WTC11 (cell line): ENCODE data around the gene SESN2.

Experiments used
- ATF2 ChIP-seq: sonication (generic); formaldehyde crosslinking; IDR thresholded peaks from 2 replicates; pipeline ENCODE4 v1.8.1; 2022; ENCODE audit warnings: low read depth, missing genetic modification reagents, borderline replicate concordance
- ATF3 ChIP-seq: sonication (generic); formaldehyde crosslinking; conservative IDR thresholded peaks from 2 replicates; pipeline ENCODE4 v1.8.1; 2022; ENCODE audit warnings: mild to moderate bottlenecking, missing genetic modification reagents
- ATF6 ChIP-seq: sonication (generic); formaldehyde crosslinking; IDR thresholded peaks from 2 replicates; pipeline ENCODE4 v1.8.1; 2023; ENCODE audit warnings: mild to moderate bottlenecking, missing genetic modification reagents
- CREB1 ChIP-seq: sonication (generic); formaldehyde crosslinking; IDR thresholded peaks from 2 replicates; pipeline ENCODE4 v1.8.0; 2023; ENCODE audit warnings: mild to moderate bottlenecking, missing genetic modification reagents
- FOXJ3 ChIP-seq: sonication (generic); formaldehyde crosslinking; IDR thresholded peaks from 2 replicates; pipeline ENCODE4 v1.9.0; 2021; ENCODE audit warnings: missing genetic modification reagents, mild to moderate bottlenecking, borderline replicate concordance
- JUN ChIP-seq: sonication (generic); formaldehyde crosslinking; IDR thresholded peaks from 2 replicates; pipeline ENCODE4 v1.8.0; 2023; ENCODE audit warnings: mild to moderate bottlenecking, missing genetic modification reagents
- MAX ChIP-seq: sonication (generic); formaldehyde crosslinking; IDR thresholded peaks from 2 replicates; pipeline ENCODE4 v1.8.0; 2022; ENCODE audit warnings: mild to moderate bottlenecking, missing genetic modification reagents
- NR2C2 ChIP-seq: sonication (generic); formaldehyde crosslinking; IDR thresholded peaks from 2 replicates; pipeline ENCODE4 v1.8.0; 2022; ENCODE audit warnings: mild to moderate bottlenecking, missing genetic modification reagents
- SP1 ChIP-seq: sonication (generic); formaldehyde crosslinking; conservative IDR thresholded peaks from 2 replicates; pipeline ENCODE4 v1.8.1; 2022; ENCODE audit warnings: missing genetic modification reagents
- USF2 ChIP-seq: sonication (generic); formaldehyde crosslinking; IDR thresholded peaks from 2 replicates; pipeline ENCODE4 v1.8.1; 2023; ENCODE audit warnings: mild to moderate bottlenecking, missing genetic modification reagents, moderate library complexity
- ZNF263 ChIP-seq: sonication (generic); formaldehyde crosslinking; IDR thresholded peaks from 2 replicates; pipeline ENCODE4 v1.8.1; 2022; ENCODE audit warnings: low read depth, mild to moderate bottlenecking, moderate library complexity, missing genetic modification reagents
- ZNF416 ChIP-seq: fragments of 250-450 bp; sonication (Bioruptor Pico); IDR thresholded peaks from 2 replicates; pipeline ENCODE4 v1.9.0; 2021; ENCODE audit warnings: mild to moderate bottlenecking, inconsistent platforms
- TF ChIP-seq, protein P1 (sequence below): fragments of 200-600 bp; IDR thresholded peaks from 2 replicates; pipeline ENCODE4 v1.8.0; 2022; ENCODE audit warnings: antibody characterized with exemption
- TF ChIP-seq, protein P2 (sequence below): sonication (generic); formaldehyde crosslinking; IDR thresholded peaks from 2 replicates; pipeline ENCODE4 v1.8.1; 2022; ENCODE audit warnings: mild to moderate bottlenecking, missing genetic modification reagents, moderate library complexity, borderline replicate concordance

GRCh38 chr1:28239004-28239403 lies 20.3 kb upstream of the SESN2 start:
- TF ChIP-seq CREB1 (no peak), ZNF416 (no peak), JUN (no peak), ATF3 (CRISPR knock-in tag) (no peak), ZNF263 (CRISPR knock-in tag) (no peak), NR2C2 (CRISPR knock-in tag) (no peak), SP1 (CRISPR knock-in tag) (no peak), ATF6 (CRISPR knock-in tag) (no peak), USF2 (CRISPR knock-in tag) (no peak), ATF2 (CRISPR knock-in tag) (no peak), MAX (CRISPR knock-in tag) (no peak), FOXJ3 (no peak)
- TF ChIP-seq, protein P1, sequence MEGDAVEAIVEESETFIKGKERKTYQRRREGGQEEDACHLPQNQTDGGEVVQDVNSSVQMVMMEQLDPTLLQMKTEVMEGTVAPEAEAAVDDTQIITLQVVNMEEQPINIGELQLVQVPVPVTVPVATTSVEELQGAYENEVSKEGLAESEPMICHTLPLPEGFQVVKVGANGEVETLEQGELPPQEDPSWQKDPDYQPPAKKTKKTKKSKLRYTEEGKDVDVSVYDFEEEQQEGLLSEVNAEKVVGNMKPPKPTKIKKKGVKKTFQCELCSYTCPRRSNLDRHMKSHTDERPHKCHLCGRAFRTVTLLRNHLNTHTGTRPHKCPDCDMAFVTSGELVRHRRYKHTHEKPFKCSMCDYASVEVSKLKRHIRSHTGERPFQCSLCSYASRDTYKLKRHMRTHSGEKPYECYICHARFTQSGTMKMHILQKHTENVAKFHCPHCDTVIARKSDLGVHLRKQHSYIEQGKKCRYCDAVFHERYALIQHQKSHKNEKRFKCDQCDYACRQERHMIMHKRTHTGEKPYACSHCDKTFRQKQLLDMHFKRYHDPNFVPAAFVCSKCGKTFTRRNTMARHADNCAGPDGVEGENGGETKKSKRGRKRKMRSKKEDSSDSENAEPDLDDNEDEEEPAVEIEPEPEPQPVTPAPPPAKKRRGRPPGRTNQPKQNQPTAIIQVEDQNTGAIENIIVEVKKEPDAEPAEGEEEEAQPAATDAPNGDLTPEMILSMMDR: no peak
- TF ChIP-seq, protein P2, sequence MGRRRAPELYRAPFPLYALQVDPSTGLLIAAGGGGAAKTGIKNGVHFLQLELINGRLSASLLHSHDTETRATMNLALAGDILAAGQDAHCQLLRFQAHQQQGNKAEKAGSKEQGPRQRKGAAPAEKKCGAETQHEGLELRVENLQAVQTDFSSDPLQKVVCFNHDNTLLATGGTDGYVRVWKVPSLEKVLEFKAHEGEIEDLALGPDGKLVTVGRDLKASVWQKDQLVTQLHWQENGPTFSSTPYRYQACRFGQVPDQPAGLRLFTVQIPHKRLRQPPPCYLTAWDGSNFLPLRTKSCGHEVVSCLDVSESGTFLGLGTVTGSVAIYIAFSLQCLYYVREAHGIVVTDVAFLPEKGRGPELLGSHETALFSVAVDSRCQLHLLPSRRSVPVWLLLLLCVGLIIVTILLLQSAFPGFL: no peak
